ENCODE results near the gene FSTL3.
"Not testable (repeated sequence)": the region's sequence is repeated elsewhere in the genome, so short reads cannot be mapped to it uniquely, and the experiment has no call there.

Gene FSTL3

DNA sequence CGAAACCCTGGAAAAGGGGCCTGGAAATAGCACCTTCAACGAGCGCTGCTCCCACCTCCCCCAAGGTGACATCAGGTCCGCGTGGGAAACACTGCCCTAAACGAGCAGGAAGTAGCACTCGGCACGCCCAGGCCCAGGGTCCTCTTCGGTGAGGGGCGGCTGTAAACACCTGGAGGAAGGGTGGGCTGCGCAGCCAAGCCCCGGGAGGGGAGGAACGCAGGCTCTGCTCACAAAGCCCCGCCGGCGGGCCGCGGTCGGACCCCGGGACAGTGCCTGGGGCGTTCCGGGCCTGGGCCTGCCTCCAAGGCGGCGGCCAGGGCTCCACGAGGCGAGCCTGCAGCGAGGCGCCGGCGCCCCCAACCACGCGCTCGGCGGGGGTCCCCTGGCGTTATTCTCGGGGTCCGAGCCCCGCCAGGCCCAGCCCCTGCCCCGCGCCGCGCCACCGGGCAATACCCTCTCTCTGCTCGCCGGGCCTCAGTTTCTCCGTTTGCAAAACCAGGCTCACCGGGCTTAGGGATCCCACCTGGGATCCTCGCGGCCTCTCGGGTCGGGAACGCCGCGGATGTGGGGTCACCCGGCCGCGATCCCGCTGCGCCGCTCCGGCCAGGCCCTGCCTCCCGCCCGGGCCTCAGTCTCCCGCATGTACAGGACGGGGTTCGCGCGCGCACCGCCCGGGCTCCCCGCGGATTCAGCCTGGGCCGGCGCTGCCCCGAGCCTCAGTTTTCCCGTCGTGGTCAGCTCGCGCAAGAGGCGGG is 13.8 kb upstream of the FSTL3 start:
- FAIRE-seq: no peak
- no peak for DNase-seq (ENCODE audit: insufficient read length, low spot score)
- no peak for TF ChIP-seq POLR2A (IDR thresholded peaks at IDR 0.05; ENCODE audit: low read depth, low read length)

DNA sequence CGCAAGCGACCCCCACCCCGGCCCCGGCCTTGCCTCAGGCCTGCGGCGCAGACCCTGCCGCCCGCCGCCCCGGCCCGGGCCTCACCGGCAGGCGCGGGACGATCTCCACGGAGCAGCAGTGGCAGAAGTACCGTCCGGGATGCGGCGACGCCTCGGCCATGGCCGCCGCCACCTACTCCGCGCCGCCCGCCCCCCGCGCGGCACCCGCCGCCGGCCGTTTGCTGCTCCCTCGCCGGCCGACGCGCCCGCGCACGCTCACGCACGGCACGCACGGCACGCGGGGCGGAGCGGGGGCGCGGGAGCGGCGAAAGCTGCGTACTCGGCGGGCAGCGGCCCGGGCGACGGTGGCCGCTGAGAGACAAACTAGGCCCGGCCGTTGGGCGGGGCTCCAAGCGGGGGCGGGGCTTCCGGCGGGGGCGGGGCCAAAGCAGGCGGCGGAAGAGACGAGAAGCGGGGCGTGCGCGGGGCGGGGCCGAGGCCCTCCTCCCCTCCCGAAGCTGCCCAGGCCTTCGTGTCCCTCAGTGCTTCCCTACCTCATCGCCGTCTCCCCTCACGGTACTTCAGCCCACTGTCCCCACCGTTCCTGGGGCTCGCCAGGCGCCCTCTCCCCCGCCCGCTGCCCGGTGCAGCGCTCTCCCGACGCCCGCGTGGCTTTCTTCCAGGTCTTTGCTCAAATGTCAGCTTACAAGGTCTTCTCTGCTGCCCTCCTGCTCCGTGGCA is 13.1 kb upstream of the FSTL3 start, which contains the start of gene RNF126:
Gene RNF126, minus strand, starts transcription at position 253 of the 720 bp plus-strand sequence. Its CDS starts 93 bp downstream, at position 160.
- FAIRE-seq: no peak
- peak; percentile 78 for TF ChIP-seq POLR2A (IDR thresholded peaks at IDR 0.05; ENCODE audit: low read depth, low read length)
- DNase-seq (ENCODE audit: insufficient read length, low spot score): peak; percentile 93

DNA sequence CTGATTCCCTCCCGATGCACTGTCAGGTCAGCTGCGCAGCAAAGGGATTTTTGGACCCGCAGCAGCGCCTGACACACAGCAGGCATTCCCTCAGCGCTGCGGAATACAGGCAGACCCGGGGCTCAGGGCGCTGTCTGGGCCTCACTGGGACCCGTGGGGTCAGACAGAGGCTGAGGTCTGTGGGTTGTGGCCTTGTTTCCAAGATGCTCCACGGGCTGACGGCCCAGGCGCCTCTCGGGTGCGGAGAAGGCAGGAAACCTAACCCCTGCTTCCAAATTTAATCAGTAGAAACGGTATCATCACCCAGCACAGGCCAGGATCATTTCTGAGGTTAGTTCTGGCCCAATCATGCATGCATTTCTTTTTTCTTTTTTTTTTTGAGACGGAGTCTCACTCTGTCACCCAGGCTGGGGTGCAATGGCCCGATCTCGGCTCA is 12.5 kb upstream of the FSTL3 start:
- DNase-seq (ENCODE audit: insufficient read length, low spot score) (no peak), FAIRE-seq (no peak)
- TF ChIP-seq POLR2A (IDR thresholded peaks at IDR 0.05; ENCODE audit: low read depth, low read length): no peak

DNA sequence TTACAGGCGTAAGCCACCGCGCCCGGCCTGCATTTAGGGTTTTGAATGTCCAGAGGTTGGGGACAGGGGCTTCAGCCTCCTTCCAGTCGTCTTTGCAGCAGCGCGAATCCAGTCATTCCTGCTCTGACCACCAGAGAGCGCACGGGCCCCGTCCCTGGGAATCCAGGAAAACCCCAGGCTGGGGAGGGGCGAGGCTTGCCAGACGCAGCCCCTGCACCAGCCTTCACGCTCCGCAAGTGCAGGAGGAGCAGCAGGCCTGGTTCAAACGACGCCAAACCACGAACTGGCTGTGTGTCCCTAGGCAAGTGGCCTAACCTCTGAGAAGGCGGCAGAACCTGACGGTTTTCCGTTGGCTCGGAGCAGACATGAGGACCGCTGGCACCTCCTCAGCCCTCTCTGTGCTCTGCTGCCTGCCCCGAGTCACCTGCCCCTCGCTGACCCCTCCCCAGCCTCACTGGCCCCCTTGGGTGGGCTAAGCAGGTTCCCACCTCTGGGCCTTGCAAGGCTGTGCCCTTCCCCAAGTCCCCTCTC is 11.2 kb upstream of the FSTL3 start:
- FAIRE-seq: no peak
- no peak for TF ChIP-seq POLR2A (IDR thresholded peaks at IDR 0.05; ENCODE audit: low read depth, low read length)
- DNase-seq (ENCODE audit: insufficient read length, low spot score): peak; percentile 91

DNA sequence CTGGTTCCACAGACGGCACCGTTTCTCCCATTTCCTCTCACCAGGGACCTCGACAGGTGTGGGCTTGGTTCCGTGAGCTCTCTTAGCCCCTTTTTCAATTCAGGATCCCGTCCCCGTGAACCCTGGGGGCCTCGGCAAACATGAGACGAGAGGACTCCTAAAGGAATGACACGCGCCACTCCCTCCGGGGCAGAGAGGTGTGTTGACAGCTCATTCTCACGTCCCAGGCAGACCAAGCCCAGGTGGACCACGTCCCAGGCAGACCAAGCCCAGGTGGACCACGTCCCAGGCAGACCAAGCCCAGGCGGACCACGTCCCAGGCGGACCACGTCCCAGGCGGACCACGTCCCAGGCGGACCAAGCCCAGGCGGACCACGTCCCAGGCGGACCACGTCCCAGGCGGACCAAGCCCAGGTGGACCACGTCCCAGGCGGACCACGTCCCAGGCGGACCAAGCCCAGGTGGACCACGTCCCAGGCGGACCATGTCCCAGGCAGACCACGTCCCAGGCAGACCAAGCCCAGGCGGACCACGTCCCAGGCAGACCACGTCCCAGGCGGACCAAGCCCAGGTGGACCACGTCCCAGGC is 9.1 kb upstream of the FSTL3 start:
- DNase-seq (ENCODE audit: insufficient read length, low spot score); FAIRE-seq: not testable (repeated sequence)

DNA sequence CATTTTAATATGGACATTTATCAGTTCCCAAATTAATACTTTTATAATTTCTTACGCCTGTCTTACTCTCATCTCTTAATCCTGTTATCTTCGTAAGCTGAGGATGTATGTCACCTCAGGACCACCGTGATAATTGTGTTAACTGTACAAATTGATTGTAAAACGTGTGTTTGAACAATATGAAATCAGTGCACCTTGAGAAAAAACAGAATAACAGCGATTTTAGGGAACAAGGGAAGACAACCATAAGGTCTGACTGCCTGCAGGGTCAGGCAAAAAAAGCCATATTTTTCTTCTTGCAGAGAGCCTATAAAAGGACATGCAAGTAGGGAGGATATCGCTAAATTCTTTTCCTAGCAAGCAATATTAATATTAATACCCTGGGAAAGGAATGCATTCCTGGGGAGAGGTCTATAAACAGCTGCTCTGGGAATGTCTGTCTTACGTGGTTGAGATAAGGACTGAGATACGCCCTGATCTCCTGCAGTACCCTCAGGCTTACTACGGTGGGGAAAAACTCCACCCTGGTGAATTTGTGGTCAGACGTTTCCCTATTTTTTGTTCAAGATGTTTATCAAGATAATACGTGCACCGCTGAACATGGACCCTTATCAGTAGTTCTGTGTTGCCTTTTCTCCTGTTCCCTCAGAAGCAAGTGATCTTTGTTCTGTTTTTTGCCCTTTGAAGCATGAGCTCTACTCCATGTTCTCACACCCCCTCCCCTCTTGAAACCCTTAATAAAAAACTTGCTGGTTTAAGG is 7.3 kb upstream of the FSTL3 start:
- DNase-seq (ENCODE audit: insufficient read length, low spot score); FAIRE-seq: not testable (repeated sequence)

DNA sequence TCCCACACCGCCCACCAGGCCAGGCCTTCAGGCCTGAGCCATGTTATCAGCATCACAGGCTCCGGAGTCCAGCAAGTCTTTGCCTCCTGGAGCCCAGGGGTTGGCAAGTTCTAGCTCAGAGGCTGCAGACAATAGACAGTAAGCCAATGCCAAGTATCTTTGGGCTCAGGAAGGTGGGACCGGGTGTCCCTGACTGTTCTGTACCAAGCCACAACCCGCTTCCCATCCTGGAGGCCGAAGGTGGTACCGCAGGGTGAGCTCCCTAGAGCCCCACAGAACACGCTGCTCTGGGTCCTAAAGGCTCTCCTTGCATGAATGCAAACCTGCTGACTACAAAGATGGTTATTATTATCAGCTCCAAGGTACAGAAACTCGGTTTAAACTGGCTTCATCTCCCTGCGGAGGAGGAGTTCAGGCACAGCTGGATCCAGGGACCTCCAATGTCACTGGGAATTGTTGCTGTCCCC is 5.5 kb upstream of the FSTL3 start:
- FAIRE-seq (no peak), DNase-seq (ENCODE audit: insufficient read length, low spot score) (no peak)
- TF ChIP-seq POLR2A (IDR thresholded peaks at IDR 0.05; ENCODE audit: low read depth, low read length): no peak

DNA sequence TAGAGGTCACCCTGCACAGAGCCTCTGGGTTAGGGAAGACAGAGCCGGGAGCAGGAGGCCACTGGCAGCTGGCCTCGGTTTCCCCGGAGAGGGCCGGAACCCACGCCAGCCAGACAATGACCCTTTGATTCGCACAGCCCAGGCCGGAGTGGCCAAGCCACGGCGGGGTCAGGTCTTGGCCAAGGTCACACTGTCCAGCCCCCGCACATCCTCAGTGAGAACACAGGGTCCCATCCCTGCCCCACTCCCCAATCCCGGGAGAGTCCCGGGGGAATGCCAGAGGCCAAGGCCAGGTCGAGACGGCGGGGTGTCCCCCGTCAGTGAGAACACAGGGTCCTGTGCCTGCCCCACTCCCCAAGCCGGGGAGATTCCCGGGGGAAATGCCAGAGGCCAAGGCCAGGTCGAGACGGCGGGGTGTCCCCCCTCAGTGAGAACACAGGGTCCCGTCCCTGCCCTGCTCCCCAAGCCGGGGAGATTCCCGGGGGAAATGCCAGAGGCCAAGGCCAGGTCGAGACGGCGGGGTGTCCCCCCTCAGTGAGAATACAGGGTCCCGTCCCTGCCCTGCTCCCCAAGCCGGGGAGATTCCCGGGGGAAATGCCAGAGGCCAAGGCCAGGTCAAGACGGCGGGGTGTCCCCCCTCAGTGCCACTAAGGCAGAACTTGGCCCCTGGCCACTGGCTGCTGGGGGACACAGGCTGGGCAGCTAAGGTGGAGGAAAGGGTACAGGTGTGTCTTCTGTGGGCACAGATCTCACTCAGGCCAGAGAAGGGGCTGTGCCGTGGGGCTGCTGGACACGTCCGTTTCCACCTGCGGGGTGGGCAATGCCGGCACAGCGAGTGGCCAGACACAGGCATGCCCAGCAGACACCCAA is 1.7 kb upstream of the FSTL3 start:
- FAIRE-seq: no peak
- TF ChIP-seq POLR2A (IDR thresholded peaks at IDR 0.05; ENCODE audit: low read depth, low read length): no peak
- no peak for DNase-seq (ENCODE audit: insufficient read length, low spot score)

DNA sequence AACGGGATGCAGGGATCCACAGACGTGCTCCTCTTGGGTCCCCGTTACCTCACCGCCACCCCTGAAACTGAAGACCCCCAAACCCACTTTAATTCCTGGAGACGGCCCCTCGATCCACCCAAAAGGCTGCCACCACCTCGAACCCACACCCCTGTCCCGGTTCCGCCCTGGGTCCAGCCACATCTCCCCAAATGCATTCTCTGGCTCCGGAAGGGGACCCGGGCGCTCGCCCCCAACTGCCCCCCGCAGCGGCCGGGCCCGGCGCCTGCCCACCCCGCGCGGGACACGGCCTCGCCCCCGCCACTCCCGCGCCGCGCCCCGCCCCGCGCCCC is 219 bp upstream of the FSTL3 start:
- DNase-seq (ENCODE audit: insufficient read length, low spot score) (no peak), FAIRE-seq (no peak)
- no peak for TF ChIP-seq POLR2A (IDR thresholded peaks at IDR 0.05; ENCODE audit: low read depth, low read length)

DNA sequence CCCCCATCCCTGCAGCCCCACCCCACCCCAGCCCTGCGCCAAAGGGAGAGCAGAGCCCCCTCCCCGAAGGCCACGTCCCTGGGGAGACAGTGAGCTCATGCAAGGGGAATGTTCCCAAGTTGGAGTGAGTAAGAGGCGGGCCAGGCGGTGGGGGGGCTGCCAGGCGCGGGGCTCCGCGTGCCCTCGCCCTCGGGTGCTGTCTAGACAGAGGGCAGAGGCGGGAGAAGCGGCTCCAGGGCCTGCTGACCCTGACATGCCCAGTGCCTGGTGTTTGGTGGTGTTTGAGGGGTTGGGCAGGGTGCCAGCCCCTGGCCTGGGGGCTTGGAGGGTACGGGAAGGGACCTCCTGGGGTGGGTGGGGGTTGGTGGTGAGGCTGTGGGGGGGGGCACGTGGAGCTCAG is 1.0 kb downstream of the FSTL3 start:
- FAIRE-seq (no peak), DNase-seq (ENCODE audit: insufficient read length, low spot score) (peak; percentile 95)
- no peak for TF ChIP-seq POLR2A (IDR thresholded peaks at IDR 0.05; ENCODE audit: low read depth, low read length)

DNA sequence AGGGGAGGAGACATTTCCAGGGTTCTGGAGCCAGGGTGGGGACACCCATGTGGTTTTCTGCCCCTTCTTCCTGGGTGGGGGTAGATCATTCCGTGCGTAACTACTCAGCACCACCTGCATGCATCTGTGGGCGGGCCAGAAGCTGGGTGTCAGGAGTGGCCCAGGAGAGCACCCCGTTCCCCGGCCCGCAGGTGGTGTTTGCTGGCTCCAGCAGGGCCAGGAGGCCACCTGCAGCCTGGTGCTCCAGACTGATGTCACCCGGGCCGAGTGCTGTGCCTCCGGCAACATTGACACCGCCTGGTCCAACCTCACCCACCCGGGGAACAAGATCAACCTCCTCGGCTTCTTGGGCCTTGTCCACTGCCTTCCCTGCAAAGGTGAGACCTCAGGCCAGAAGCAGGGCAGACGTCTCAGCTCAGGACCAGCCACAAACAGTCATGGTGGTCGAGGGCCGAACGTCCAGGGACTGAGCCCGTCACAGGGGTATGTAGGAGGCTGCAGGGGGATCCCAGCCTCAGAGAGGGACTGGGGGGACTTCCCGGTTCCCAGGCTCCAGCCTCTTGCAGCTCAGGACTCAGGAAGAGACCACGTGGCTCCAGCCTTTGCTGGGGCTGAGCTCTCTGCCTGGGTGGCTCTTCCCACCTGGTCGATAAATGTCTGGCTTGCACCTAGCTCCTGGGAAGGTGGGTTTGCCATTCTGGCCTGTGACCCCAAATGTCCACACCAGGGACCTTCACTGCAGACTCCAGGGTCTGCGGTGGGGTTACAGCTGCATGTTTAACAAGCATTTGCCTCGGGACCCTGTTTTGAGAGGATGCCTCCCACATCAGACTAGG is 1.6 kb downstream of the FSTL3 start:
- DNase-seq (ENCODE audit: insufficient read length, low spot score): peak; percentile 83
- FAIRE-seq: no peak
- TF ChIP-seq POLR2A (IDR thresholded peaks at IDR 0.05; ENCODE audit: low read depth, low read length): no peak

DNA sequence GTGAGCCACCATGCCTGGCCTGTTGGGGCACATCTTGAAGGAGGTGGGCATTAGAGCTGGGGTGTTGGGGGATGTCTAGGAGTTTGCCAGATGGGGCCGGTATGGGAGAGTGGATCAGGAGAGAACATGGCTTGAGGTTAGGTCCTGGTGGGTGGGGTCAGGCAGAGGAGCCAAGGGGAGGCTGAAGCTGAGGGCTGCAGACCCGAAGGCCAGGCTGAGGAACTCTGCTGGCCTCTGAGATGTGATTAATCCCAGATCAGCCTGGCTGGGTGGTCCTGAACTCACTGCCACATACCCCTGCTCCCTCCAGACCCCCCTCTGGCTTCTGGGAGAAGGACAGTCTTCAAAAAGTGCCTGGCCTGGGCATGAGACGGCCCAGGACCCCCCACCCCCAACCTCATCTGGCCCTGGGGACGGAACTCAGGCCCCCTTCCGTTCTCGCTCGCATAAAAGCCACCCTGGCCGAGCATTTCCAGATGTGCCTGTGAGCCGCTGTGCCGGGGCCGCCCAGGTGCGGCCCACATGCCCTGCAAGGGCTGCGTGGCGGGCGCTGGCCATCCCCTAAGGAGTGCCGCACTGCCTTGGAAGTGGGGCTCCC is 2.7 kb downstream of the FSTL3 start:
- DNase-seq (ENCODE audit: insufficient read length, low spot score) (no peak), FAIRE-seq (no peak)
- TF ChIP-seq POLR2A (IDR thresholded peaks at IDR 0.05; ENCODE audit: low read depth, low read length): 0 out of 2 replicates have a peak, but pooled peaks have one; percentile 10

All from H54 (cell line).